ENCODE data around the gene SHANK2.

SHANK2 gene

DNA sequence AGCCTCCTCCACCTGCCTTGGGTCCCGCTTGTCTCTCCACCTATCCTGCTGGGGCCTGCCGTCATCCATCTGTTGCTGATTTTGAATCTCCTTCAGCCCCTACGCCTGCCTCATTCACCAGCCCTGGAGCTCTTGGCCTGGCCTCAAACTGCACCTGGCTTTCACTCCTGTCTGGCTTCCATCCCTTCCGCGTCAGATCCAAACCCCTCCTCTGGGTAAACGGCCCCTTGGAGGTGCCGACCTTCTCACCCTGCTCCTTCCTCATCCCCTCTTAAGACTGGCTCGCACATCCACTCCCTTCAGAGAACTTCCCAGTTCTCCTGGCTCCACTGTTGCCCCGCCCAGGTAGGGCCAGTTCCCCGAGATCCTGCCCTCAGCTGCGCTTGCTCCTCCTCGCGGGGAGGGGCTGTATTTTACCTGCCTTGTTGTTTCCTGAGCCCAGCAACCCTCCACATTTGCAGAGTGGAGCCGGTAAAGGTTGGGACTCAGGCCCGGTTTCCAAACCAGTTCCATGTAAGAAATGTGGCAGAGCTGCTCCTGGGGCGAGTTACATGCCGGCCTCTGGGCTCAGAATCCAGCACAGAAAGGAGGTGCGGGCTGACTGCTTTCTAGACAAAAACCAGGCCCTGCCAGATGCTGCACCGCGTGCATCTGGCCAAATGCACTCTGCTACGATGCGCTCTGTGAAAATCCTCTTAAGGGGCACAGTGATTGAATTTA, 13.9 kb upstream of the SHANK2 start:
- intact Hi-C loops (cut with DNase I; ENCODE audit: low total_unique reads), result no loop called here
- no peak overlapping the region for H3K27ac ChIP-seq
- H3K9me3 ChIP-seq, result no peaks in the 10 kb centered on the region
- TF ChIP-seq, protein P1, sequence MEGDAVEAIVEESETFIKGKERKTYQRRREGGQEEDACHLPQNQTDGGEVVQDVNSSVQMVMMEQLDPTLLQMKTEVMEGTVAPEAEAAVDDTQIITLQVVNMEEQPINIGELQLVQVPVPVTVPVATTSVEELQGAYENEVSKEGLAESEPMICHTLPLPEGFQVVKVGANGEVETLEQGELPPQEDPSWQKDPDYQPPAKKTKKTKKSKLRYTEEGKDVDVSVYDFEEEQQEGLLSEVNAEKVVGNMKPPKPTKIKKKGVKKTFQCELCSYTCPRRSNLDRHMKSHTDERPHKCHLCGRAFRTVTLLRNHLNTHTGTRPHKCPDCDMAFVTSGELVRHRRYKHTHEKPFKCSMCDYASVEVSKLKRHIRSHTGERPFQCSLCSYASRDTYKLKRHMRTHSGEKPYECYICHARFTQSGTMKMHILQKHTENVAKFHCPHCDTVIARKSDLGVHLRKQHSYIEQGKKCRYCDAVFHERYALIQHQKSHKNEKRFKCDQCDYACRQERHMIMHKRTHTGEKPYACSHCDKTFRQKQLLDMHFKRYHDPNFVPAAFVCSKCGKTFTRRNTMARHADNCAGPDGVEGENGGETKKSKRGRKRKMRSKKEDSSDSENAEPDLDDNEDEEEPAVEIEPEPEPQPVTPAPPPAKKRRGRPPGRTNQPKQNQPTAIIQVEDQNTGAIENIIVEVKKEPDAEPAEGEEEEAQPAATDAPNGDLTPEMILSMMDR (IDR thresholded peaks at IDR 0.05), result no peak
- H3K4me1 ChIP-seq, result no peaks in the 10 kb centered on the region
- no peaks in the 10 kb centered on the region for H3K36me3 ChIP-seq
- H3K27me3 ChIP-seq, result peaks cover 0 to 43% of the 10 kb centered on the region in 2 donors
- no peak for DNase-seq
- H3K4me3 ChIP-seq, result no peak overlapping the region

DNA sequence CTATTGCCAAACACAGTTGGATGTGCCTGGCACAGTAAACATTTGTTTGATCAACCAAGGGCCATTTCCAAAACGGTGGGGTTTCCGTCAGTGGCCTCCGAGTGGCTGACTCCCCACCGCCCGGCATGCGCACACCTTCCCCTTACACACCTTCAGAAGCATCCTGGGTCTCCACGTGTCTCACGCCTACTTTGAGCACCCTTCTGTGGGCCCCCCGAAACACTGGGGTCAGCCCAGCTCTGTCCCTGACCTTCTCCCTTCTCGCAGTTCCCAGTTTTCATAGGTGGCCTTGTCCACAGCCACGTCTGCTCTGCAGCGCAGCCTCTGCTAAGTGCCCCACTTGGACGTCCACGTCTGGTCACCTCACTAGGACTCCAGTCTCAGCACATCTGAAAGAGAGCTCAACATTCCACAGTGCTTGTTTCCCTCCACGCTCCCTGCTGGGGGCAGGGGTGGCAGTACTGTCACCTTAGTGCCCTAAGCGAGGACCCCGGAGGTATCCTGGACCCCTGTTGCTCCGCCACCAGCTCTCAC, 13.2 kb upstream of the SHANK2 start:
- no peaks in the 10 kb centered on the region for H3K4me1 ChIP-seq
- TF ChIP-seq, protein P1 (IDR thresholded peaks at IDR 0.05), result no peak
- no peaks in the 10 kb centered on the region for H3K9me3 ChIP-seq
- no peak for DNase-seq
- no peak overlapping the region for H3K4me3 ChIP-seq
- H3K27me3 ChIP-seq, result peaks cover 0 to 43% of the 10 kb centered on the region in 2 donors
- H3K36me3 ChIP-seq, result no peaks in the 10 kb centered on the region
- no peak overlapping the region for H3K27ac ChIP-seq
- intact Hi-C loops (cut with DNase I; ENCODE audit: low total_unique reads), result no loop called here

DNA sequence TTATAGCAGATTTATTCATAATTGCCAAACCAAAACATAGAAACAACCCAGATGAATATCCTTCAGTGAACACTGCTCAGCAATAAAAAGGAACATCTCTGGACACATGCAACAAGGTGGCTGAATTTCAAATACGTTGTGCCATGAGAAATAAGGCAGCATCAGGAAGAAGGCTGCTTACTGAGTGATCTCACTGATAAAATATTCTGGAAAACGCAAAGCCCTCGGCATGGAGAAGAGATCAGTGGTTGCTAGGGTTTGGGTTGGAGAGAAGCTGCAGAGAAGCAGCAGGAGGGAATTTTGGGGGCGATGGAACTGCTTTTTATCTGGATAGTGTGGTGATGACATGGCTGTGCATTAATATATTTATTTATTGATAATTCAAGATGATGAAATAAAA, 11.0 kb upstream of the SHANK2 start:
- Histone ChIP-seq H3K36me3 (no peaks in the 10 kb centered on the region), H3K27ac (no peak overlapping the region), H3K4me1 (no peaks in the 10 kb centered on the region), H3K27me3 (peaks cover 0 to 35% of the 10 kb centered on the region in 2 donors), H3K4me3 (no peak overlapping the region), H3K9me3 (peaks cover 0 to under 1% (median 0%) of the 10 kb centered on the region in 3 donors)
- no peak for DNase-seq
- intact Hi-C loops (cut with DNase I; ENCODE audit: low total_unique reads), result no loop called here
- TF ChIP-seq, protein P1 (IDR thresholded peaks at IDR 0.05), result no peak

DNA sequence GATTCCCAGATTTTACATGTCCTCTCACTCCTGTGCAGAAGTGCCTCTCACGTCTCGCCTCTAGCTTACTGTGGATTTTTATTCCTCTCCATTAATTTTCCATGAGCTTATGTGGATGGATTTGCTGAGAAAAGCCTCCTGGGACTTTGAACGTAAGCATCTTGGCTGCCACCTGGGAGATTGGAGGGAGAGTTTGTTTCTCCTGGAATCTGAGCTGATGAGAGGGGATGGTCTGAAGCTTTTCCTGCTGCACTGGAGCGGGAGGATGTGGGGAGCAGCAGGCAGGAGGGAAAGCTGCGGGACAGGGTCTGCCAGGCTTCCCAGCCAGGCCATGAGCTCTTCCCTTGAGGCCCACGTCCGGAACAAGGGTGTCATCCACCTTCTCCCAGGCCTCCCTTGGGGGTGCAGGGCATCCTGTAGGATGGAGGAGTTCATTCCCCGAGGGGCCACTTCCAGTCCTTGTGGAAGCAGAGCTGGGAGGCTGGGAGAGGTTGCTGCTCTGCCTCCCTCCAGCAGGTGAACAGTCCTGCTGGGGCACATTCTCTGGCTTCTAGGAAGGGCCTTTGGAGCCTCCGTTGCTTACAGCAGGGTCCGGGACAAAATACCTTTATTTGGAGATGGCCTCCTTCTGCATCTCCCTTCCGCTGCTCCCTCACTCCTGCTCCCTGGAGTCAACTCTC, 3.6 kb upstream of the SHANK2 start:
- no peak for DNase-seq
- H3K27ac ChIP-seq, result no peak overlapping the region
- peaks cover 0 to 12% (median 0%) of the 10 kb centered on the region in 3 donors for H3K9me3 ChIP-seq
- H3K4me3 ChIP-seq, result no peak overlapping the region
- intact Hi-C loops (cut with DNase I; ENCODE audit: low total_unique reads), result no loop called here
- TF ChIP-seq, protein P1 (IDR thresholded peaks at IDR 0.05), result no peak
- H3K36me3 ChIP-seq, result no peaks in the 10 kb centered on the region
- H3K4me1 ChIP-seq, result peaks cover 0 to 26% (median 25%) of the 10 kb centered on the region in 4 donors
- peaks cover 4 to 45% of the 10 kb centered on the region in 2 donors for H3K27me3 ChIP-seq

DNA sequence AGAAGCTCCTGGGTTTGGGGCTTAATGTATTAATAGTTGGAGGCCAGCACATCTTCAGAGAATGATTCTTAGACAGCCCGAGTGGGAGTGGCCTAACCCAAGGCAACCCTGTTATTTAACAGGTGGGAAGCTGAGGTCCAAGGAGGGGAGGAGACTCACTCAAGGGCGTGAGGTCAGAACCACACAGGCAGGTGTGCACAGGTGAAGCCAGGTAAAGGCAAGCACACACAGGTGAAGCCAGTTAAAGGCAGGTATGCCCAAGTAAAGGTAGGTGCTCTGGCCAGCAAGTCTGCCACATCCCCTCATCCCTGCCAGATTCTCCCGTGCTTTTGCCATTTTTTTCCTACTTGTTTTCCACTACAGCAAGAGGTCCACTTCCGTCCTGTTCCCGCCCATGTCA, 2.9 kb upstream of the SHANK2 start:
- H3K4me1 ChIP-seq, result peaks cover 0 to 31% (median 28%) of the 10 kb centered on the region in 4 donors
- H3K27me3 ChIP-seq, result peaks cover 5 to 51% of the 10 kb centered on the region in 2 donors
- no peak for DNase-seq
- H3K4me3 ChIP-seq, result no peak overlapping the region
- intact Hi-C loops (cut with DNase I; ENCODE audit: low total_unique reads), result no loop called here
- no peak overlapping the region for H3K27ac ChIP-seq
- H3K9me3 ChIP-seq, result peaks cover 0 to 12% (median 0%) of the 10 kb centered on the region in 3 donors
- TF ChIP-seq, protein P1 (IDR thresholded peaks at IDR 0.05), result no peak
- H3K36me3 ChIP-seq, result no peaks in the 10 kb centered on the region

Data from tibial artery (tissue), 4 donors.